Fibroblast of pulmonary artery (primary cell): ENCODE measurements around the gene STAP2.
A peak's percentile ranks its signal among the peaks of the same experiment; 100 is the strongest.

Experiments
- DNase-seq: peaks from one replicate; pipeline ENCODE4 v3.0.0-alpha.2; 2010; ENCODE audit warnings: low read depth
- H3K4me3 ChIP-seq: replicated peaks from 2 replicates; pipeline ENCODE4 v1.5.1; 2011; ENCODE audit warnings: low read depth, mild to moderate bottlenecking, control low read depth, low read length, moderate library complexity
- CTCF ChIP-seq: IDR thresholded peaks from 2 replicates; pipeline ENCODE4 v1.5.1; 2011; ENCODE audit warnings: mild to moderate bottlenecking, control low read depth, low read length, inconsistent platforms; ENCODE audit errors: missing control alignments

STAP2 gene

GRCh38 chr19:4338441-4339355, at the start of gene STAP2:
STAP2 (minus strand) TSS chr19:4338827; CDS start chr19:4338753, 74 bp downstream.
- DNase-seq = no peak
- peak within 1 kb of the TSS; percentile 41 for H3K4me3 ChIP-seq
- TF ChIP-seq CTCF = no peak

GRCh38 chr19:4386041-4386782, 47.6 kb upstream of the STAP2 start:
- H3K4me3 ChIP-seq = no peak overlapping the region
- no peak for DNase-seq
- TF ChIP-seq CTCF = peak; percentile 10

GRCh38 chr19:4385291-4386040, 46.8 kb upstream of the STAP2 start:
- no peak for DNase-seq
- no peak overlapping the region for H3K4me3 ChIP-seq
- TF ChIP-seq CTCF = no peak

GRCh38 chr19:4380254-4380727, 41.7 kb upstream of the STAP2 start:
- DNase-seq = no peak
- TF ChIP-seq CTCF = no peak

GRCh38 chr19:4379383-4380253, 41.0 kb upstream of the STAP2 start:
- no peak for TF ChIP-seq CTCF
- peak; percentile 73 for DNase-seq
- no peak overlapping the region for H3K4me3 ChIP-seq

More at GRCh38 chr19:4380254-4380727, 41.7 kb upstream of the STAP2 start:
- H3K4me3 ChIP-seq = no peak overlapping the region

- TF ChIP-seq CTCF = no peak
- no peak for DNase-seq
- H3K4me3 ChIP-seq = no peak overlapping the region
These were observed 40.3 kb upstream of the STAP2 start for GRCh38 chr19:4378886-4379285.
